K562 (cell line): ENCODE data around the gene IPO11. TPM values are rescaled to one million over a fixed set of nuclear protein-coding genes. Genes with fewer than 3 reads are reported as not detected.

Experiments
- ATAC-seq: fragments of 200-7000 bp; cut with Tn5 transposase; 3 replicates; pipeline ENCODE4 v1.9.1; 2020; ENCODE audit warnings: moderate library complexity
- BruUV-seq: library from RNA; stranded (reverse); fragments of 400-500 nt; replicated peaks from 2 replicates; lab custom pipeline; 2021; lab: Mats Ljungman, UMichigan
- CTCF ChIA-PET: fragments of 300-600 bp; formaldehyde crosslinking; extraction: SDS; loops from one replicate; lab custom pipeline; 2021; ENCODE audit warnings: low intra/inter-chr PET ratio; lab: Yijun Ruan, JAX
- POLR2A ChIA-PET: fragments of 300-600, 350-650 bp; sonication (Branson Sonifier 250); formaldehyde crosslinking; extraction: SDS; loops from one replicate; lab custom pipeline; 2021; ENCODE audit warnings: antibody characterized with exemption, inconsistent platforms; lab: Yijun Ruan, JAX
- DNase-seq, 4 experiments: peaks; one replicate each; pipeline versions ENCODE4 v3.0.0 to v3.0.0-alpha.2; 2011 to 2018; ENCODE audit warnings: low spot score in 3 of 4, mixed read lengths in 3 of 4; ENCODE audit errors: extremely low read depth in 1 of 4
- FAIRE-seq: peaks from 2 replicates; lab custom pipeline; 2011; peaks lifted over from hg19 to GRCh38; lab: Jason Lieb, UNC
- H2AFZ ChIP-seq: 2 replicates; pipeline ENCODE4 v1.6.0; 2011; ENCODE audit warnings: low read depth, low read length, control low read depth, inconsistent platforms
- H3K27ac ChIP-seq: fragments of 200-600 bp; 3 replicates; pipeline ENCODE4 v1.8.0; 2011; ENCODE audit warnings: low read depth, mild to moderate bottlenecking, control low read depth, inconsistent platforms, low read length, moderate library complexity, mixed read lengths; ENCODE audit errors: extremely low read depth
- H3K27me3 ChIP-seq, 2 experiments: fragments of 300-600 bp in 1 of 2; 2 replicates in 1 of 2; 3 replicates in 1 of 2; pipeline versions ENCODE4 v1.6.0 to v1.8.0; 2011; ENCODE audit warnings: inconsistent platforms in 2 of 2, low read length in 2 of 2, mild to moderate bottlenecking in 1 of 2, mixed read lengths in 1 of 2, moderate library complexity in 1 of 2; ENCODE audit not compliant: control insufficient read depth in 2 of 2, insufficient read depth in 2 of 2
- H3K36me3 ChIP-seq: fragments of 300-600 bp; 3 replicates; pipeline ENCODE4 v1.8.0; 2011; ENCODE audit warnings: mild to moderate bottlenecking, low read length, inconsistent platforms; ENCODE audit not compliant: control insufficient read depth, insufficient read depth
- H3K4me1 ChIP-seq, 2 experiments: fragments of 200-600 bp in 1 of 2; replicated peaks in 1 of 2; 2 replicates in 1 of 2; 3 replicates in 1 of 2; pipeline versions ENCODE4 v1.5.1 to v1.8.0; 2011; ENCODE audit warnings: inconsistent platforms in 2 of 2, low read length in 2 of 2, mild to moderate bottlenecking in 1 of 2, mixed read lengths in 1 of 2, moderate library complexity in 1 of 2; ENCODE audit not compliant: control insufficient read depth in 2 of 2, insufficient read depth in 2 of 2
- H3K4me2 ChIP-seq: 2 replicates; pipeline ENCODE4 v1.6.1; 2011; ENCODE audit warnings: low read length, control low read depth, inconsistent platforms, mixed read lengths; ENCODE audit not compliant: insufficient read depth
- H3K4me3 ChIP-seq: fragments of 200-600 bp; sonication (generic), shearing (Covaris generic); 2 replicates; pipeline ENCODE4 v1.5.1; 2016; ENCODE audit warnings: control low read depth, inconsistent platforms
- H3K79me2 ChIP-seq: fragments of 200-600 bp; 3 replicates; pipeline ENCODE4 v1.8.0; 2011; ENCODE audit warnings: low read length, inconsistent platforms; ENCODE audit not compliant: control insufficient read depth, insufficient read depth
- H3K9ac ChIP-seq, 2 experiments: 2 replicates each; pipeline versions ENCODE4 v1.6.0 to v1.6.1; 2011; ENCODE audit warnings: low read depth in 2 of 2, low read length in 2 of 2, control low read depth in 1 of 2, inconsistent platforms in 1 of 2, mild to moderate bottlenecking in 1 of 2, mixed read lengths in 1 of 2; ENCODE audit not compliant: insufficient read depth in 1 of 2
- H3K9me1 ChIP-seq: one replicate; pipeline ENCODE4 v1.6.0; 2011; ENCODE audit warnings: inconsistent platforms, mild to moderate bottlenecking, low read length, moderate library complexity; ENCODE audit not compliant: control insufficient read depth, insufficient read depth
- H3K9me3 ChIP-seq: replicated peaks from 2 replicates; pipeline ENCODE4 v1.5.1; 2011; ENCODE audit warnings: low read depth, low read length, inconsistent platforms; ENCODE audit not compliant: control insufficient read depth, insufficient read depth
- H4K20me1 ChIP-seq: replicated peaks from 2 replicates; pipeline ENCODE4 v1.6.1; 2011; ENCODE audit warnings: low read length, inconsistent platforms, mixed read lengths; ENCODE audit not compliant: control insufficient read depth, insufficient read depth
- ATF7 ChIP-seq: fragments of 450-650 bp; IDR thresholded peaks from 2 replicates; pipeline ENCODE4 v1.7.1; 2014; ENCODE audit warnings: mild to moderate bottlenecking, moderate library complexity
- CBFA2T2 ChIP-seq: fragments of 450-650 bp; conservative IDR thresholded peaks from 2 replicates; pipeline ENCODE4 v1.6.1; 2017; ENCODE audit warnings: mild to moderate bottlenecking
- DPF2 ChIP-seq: fragments of 450-650 bp; IDR thresholded peaks from 2 replicates; pipeline ENCODE4 v1.6.1; 2016
- HCFC1 ChIP-seq: IDR thresholded peaks from 2 replicates; pipeline ENCODE4 v1.6.1; 2012; ENCODE audit warnings: low read depth, low read length, improper control_type of control experiment
- JUND ChIP-seq, 2 experiments: IDR thresholded peaks; 2 replicates in 1 of 2; 3 replicates in 1 of 2; pipeline ENCODE4 v1.6.1; 2011; ENCODE audit warnings: borderline replicate concordance in 2 of 2, low read depth in 2 of 2, low read length in 2 of 2, improper control_type of control experiment in 1 of 2, missing biosample characterization in 1 of 2, missing genetic modification characterization in 1 of 2, missing genetic modification reagents in 1 of 2
- SLC30A9 ChIP-seq: fragments of 250-450 bp; sonication (Bioruptor Pico); IDR thresholded peaks from 2 replicates; pipeline ENCODE4 v1.8.0; 2022; ENCODE audit warnings: mild to moderate bottlenecking, moderate library complexity
- TARDBP ChIP-seq: fragments of 450-650 bp; IDR thresholded peaks from 2 replicates; pipeline ENCODE4 v1.6.1; 2016
- ZNF212 ChIP-seq: fragments of 450-650 bp; formaldehyde crosslinking; IDR thresholded peaks from 2 replicates; pipeline ENCODE4 v1.4.0; 2020; ENCODE audit warnings: mild to moderate bottlenecking
- WGBS: fragments of 100-300 bp; shearing (Covaris generic); methylation state at CpG from one replicate; pipeline ENCODE4 v1.1.6; 2016; ENCODE audit warnings: low coverage, mixed read lengths; ENCODE audit not compliant: insufficient coverage; ENCODE audit errors: missing lambda C conversion rate; 5-methylcytosine and 5-hydroxymethylcytosine counted together
- in situ Hi-C: fragments of 300-500 bp; cut with MboI; formaldehyde crosslinking; loops from 4 replicates; pipeline ENCODE4 v1.15.0; 2018; ENCODE audit warnings: inconsistent platforms, mixed read lengths
- intact Hi-C: fragments of 100-400 bp; cut with micrococcal nuclease; formaldehyde crosslinking; loops from 2 replicates; pipeline ENCODE4 v1.14.2; 2022
- polyA plus RNA-seq, 8 experiments: library from polyadenylated mRNA; depleted of rRNA in 4 of 8; stranded (reverse) in 5 of 8; unstranded in 3 of 8; fragments of >200 nt; fragmentation: Nextera tagmentation in 2 of 8; fragmentation: Illumina TruSeq in 1 of 8; extraction: Ambion mirVana in 2 of 8; extraction: Trizol in 1 of 8; gene quantifications; 2 replicates each; pipeline versions ENCODE4 v1.2.1 to v1.2.3, GENCODE V29; 2011 to 2014; ENCODE audit warnings: inconsistent platforms in 1 of 8, missing spikeins in 1 of 8
- total RNA-seq, 7 experiments: library from RNA; depleted of rRNA in 6 of 7; stranded (reverse); fragments of >200 nt in 6 of 7; fragmentation: Illumina TruSeq in 2 of 7; extraction: Trizol in 2 of 7; gene quantifications; 2 replicates each; pipeline versions ENCODE4 v1.2.1 to v1.2.3, GENCODE V29; 2011 to 2021; ENCODE audit warnings: low replicate concordance in 1 of 7
- TF ChIP-seq, protein P1 (sequence below), 2 experiments: fragments of 450-650 bp in 1 of 2; sonication (generic) in 1 of 2; formaldehyde crosslinking in 1 of 2; IDR thresholded peaks in 1 of 2; conservative IDR thresholded peaks in 1 of 2; 2 replicates each; pipeline versions ENCODE4 v1.6.1 to v1.8.1; 2016 to 2023; ENCODE audit warnings: mild to moderate bottlenecking in 2 of 2, moderate library complexity in 2 of 2, inconsistent platforms in 1 of 2, missing genetic modification reagents in 1 of 2
- TF ChIP-seq, protein P2 (sequence below): fragments of 450-650 bp; IDR thresholded peaks from 2 replicates; pipeline ENCODE4 v1.6.1; 2018; ENCODE audit warnings: mild to moderate bottlenecking, low read depth; ENCODE audit not compliant: partially characterized antibody

Gene IPO11
- total and polyA plus RNA-seq, 9 of the 15 experiments (the other 6 are each of a cell fraction or from before 2014, with no cell fraction given): 38.7 to 96.0 (median 70.9) TPM

DNA sequence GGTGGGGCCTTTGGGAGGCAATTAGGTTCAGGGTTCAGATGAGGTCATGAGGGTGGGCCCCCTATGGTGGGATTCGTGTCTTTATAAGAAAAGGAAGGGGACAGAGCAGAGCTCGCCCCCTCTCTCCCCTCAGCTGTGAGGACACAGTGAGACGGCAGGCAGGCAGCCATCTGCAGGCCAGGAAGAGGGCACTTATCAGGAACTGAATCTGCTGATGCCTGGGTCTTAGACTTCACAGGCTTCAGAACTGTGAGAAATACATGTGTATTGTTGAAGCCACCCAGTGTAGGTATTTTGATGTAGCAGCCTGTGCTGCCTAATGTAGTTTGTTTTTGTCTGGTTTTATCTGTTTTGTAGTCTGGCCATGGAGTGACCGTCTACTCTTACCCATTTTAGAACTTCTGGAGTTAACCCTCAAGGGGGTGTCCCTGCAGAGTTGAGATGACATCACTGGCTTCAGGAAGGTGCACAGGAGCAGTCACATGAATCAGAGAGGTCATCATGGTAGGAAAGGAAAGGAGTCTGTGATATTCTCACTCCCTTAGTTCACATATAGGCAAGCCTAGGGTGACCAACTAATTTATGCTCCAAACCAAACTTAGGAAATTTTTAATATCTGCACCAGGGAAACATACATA is 237.0 kb downstream of the IPO11 start:
- Histone ChIP-seq H3K27me3 (no peaks in the 10 kb centered on the region), H3K36me3 (no peaks in the 10 kb centered on the region), H3K4me3 (no peak overlapping the region), H3K9ac (no peak overlapping the region), H2AFZ (no peak overlapping the region), H3K27ac (no peak overlapping the region), H4K20me1 (no peaks in the 10 kb centered on the region), H3K9me1 (no peaks in the 10 kb centered on the region), H3K9me3 (no peaks in the 10 kb centered on the region), H3K4me1 (peaks cover 0 to 2% of the 10 kb centered on the region in 2 experiments; a peak in 1 of 5 replicates), H3K79me2 (no peaks in the 10 kb centered on the region), H3K4me2 (no peak overlapping the region)
- no peak for TF ChIP-seq TARDBP
- TF ChIP-seq, protein P1, sequence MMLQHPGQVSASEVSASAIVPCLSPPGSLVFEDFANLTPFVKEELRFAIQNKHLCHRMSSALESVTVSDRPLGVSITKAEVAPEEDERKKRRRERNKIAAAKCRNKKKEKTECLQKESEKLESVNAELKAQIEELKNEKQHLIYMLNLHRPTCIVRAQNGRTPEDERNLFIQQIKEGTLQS (IDR thresholded peaks at IDR 0.05): peak; percentile 63
- TF ChIP-seq, protein P1 (CRISPR knock-in tag; conservative IDR thresholded peaks at IDR 0.05): no peak
- TF ChIP-seq SLC30A9 (CRISPR knock-in tag): no peak
- no peak for TF ChIP-seq DPF2
- TF ChIP-seq HCFC1: no peak
- TF ChIP-seq ZNF212 (CRISPR knock-in tag): no peak
- no peak for TF ChIP-seq CBFA2T2
- TF ChIP-seq JUND (IDR thresholded peaks at IDR 0.05; ENCODE audit: borderline replicate concordance, low read depth, low read length): 0 out of 2 replicates have a peak, but pooled peaks have one; percentile 6
- 0 out of 3 replicates have a peak, but pooled peaks have one; percentile 43 for TF ChIP-seq JUND (tag; IDR thresholded peaks at IDR 0.05; ENCODE audit: borderline replicate concordance, low read depth, low read length)
- TF ChIP-seq ATF7: peak; percentile 58; the same call in 1 of the 2 replicates
- TF ChIP-seq, protein P2, sequence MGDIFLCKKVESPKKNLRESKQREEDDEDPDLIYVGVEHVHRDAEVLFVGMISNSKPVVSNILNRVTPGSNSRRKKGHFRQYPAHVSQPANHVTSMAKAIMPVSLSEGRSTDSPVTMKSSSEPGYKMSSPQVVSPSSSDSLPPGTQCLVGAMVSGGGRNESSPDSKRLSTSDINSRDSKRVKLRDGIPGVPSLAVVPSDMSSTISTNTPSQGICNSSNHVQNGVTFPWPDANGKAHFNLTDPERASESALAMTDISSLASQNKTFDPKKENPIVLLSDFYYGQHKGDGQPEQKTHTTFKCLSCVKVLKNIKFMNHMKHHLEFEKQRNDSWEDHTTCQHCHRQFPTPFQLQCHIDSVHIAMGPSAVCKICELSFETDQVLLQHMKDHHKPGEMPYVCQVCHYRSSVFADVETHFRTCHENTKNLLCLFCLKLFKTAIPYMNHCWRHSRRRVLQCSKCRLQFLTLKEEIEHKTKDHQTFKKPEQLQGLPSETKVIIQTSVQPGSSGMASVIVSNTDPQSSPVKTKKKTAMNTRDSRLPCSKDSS: no peak
- peak; percentile 48 for ATAC-seq
- DNase-seq: no peak
- intact Hi-C loops (no loop called here), in situ Hi-C loops (no loop called here)
- 5% methylated on average over 3 of the region's 4 CpGs for WGBS
- FAIRE-seq: peak; percentile 69
- BruUV-seq: no TSS peak
- ChIA-PET POLR2A (interaction anchor here (0.7 to 1.5 kb wide), 3 partner anchors 11 to 190 kb away, joined by 4 to 6 read pairs (median 4); no protein-coding TSS in a partner anchor), CTCF (no interaction called here)
